Neural cell (in vitro differentiated cells): ENCODE results near the gene NSG2. TPM values are rescaled to one million over a fixed set of nuclear protein-coding genes. Genes with fewer than 3 reads are reported as not detected.

Experiments
- H2AFZ ChIP-seq: fragments of 200-600, 300-800 bp; sonication (generic), shearing (Covaris generic); 2 replicates; pipeline ENCODE4 v1.6.0; 2014; ENCODE audit warnings: low read depth, mild to moderate bottlenecking, antibody characterized with exemption, low read length, moderate library complexity
- H3F3A ChIP-seq: fragments of 200-600 bp; shearing (Covaris generic); 2 replicates; pipeline ENCODE4 v1.6.1; 2016; ENCODE audit warnings: mild to moderate bottlenecking, moderate library complexity, mixed read lengths, antibody characterized with exemption, low read length; ENCODE audit not compliant: insufficient read depth, poor library complexity, severe bottlenecking
- H3K27ac ChIP-seq: fragments of 200-600, 300-800 bp; sonication (generic), shearing (Covaris generic); 2 replicates; pipeline ENCODE4 v1.5.1; 2014; ENCODE audit warnings: mild to moderate bottlenecking, low read length, moderate library complexity
- H3K27me3 ChIP-seq: fragments of 300-800, 200-600 bp; sonication (generic), shearing (Covaris generic); 2 replicates; pipeline ENCODE4 v1.6.0; 2014; ENCODE audit warnings: mild to moderate bottlenecking, low read depth, low read length, moderate library complexity; ENCODE audit not compliant: insufficient read depth
- H3K36me3 ChIP-seq: fragments of 300-800, 200-600 bp; sonication (generic), shearing (Covaris generic); 2 replicates; pipeline ENCODE4 v1.5.1; 2014; ENCODE audit warnings: mild to moderate bottlenecking, antibody characterized with exemption, low read length, moderate library complexity; ENCODE audit not compliant: insufficient read depth
- H3K4me2 ChIP-seq: fragments of 300-800, 200-600 bp; sonication (generic), shearing (Covaris generic); 2 replicates; pipeline ENCODE4 v1.6.0; 2014; ENCODE audit warnings: mild to moderate bottlenecking, low read length
- H3K4me3 ChIP-seq: fragments of 300-800, 200-600 bp; sonication (generic), shearing (Covaris generic); 2 replicates; pipeline ENCODE4 v1.5.1; 2014; ENCODE audit warnings: mild to moderate bottlenecking, low read length, moderate library complexity
- H3K79me2 ChIP-seq: fragments of 200-600 bp; shearing (Covaris generic); replicated peaks from 2 replicates; pipeline ENCODE4 v1.6.0; 2014; ENCODE audit warnings: mild to moderate bottlenecking, low read length, moderate library complexity; ENCODE audit not compliant: insufficient read depth
- H3K9ac ChIP-seq: fragments of 300-800, 200-600 bp; sonication (generic), shearing (Covaris generic); 2 replicates; pipeline ENCODE4 v1.6.1; 2016; ENCODE audit warnings: mild to moderate bottlenecking, low read length, mixed read lengths
- H3K9me2 ChIP-seq: fragments of 200-600 bp; shearing (Covaris generic); 2 replicates; pipeline ENCODE4 v1.6.1; 2016; ENCODE audit warnings: mild to moderate bottlenecking, low read length, mixed read lengths; ENCODE audit not compliant: insufficient read depth
- H3K9me3 ChIP-seq: fragments of 200-600, 300-800 bp; sonication (generic), shearing (Covaris generic); 2 replicates; pipeline ENCODE4 v1.6.1; 2016; ENCODE audit warnings: mild to moderate bottlenecking, mixed run types, low read length, moderate library complexity, mixed read lengths
- H4K20me1 ChIP-seq: fragments of 200-600 bp; shearing (Covaris generic); 2 replicates; pipeline ENCODE4 v1.6.1; 2016; ENCODE audit warnings: mild to moderate bottlenecking, mixed run types; ENCODE audit not compliant: insufficient read depth
- CTCF ChIP-seq: fragments of 450-650 bp; IDR thresholded peaks from 2 replicates; pipeline ENCODE4 v1.5.1; 2014; ENCODE audit warnings: antibody characterized with exemption, mild to moderate bottlenecking, moderate library complexity; ENCODE audit not compliant: poor library complexity, severe bottlenecking
- EP300 ChIP-seq: fragments of 450-650 bp; conservative IDR thresholded peaks from 2 replicates; pipeline ENCODE4 v1.6.1; 2014; ENCODE audit warnings: antibody characterized with exemption, mild to moderate bottlenecking, moderate library complexity; ENCODE audit not compliant: poor library complexity, severe bottlenecking
- EZH2 ChIP-seq: fragments of 200-600, 300-800 bp; shearing (Covaris generic), sonication (generic); IDR thresholded peaks from 2 replicates; pipeline ENCODE4 v1.6.1; 2014; ENCODE audit warnings: antibody characterized with exemption, low read length, borderline replicate concordance, mild to moderate bottlenecking; ENCODE audit not compliant: insufficient read depth, poor library complexity, severe bottlenecking
- MXI1 ChIP-seq: fragments of 450-650 bp; conservative IDR thresholded peaks from 2 replicates; pipeline ENCODE4 v1.6.1; 2014; ENCODE audit warnings: antibody characterized with exemption, mild to moderate bottlenecking; ENCODE audit not compliant: poor library complexity, severe bottlenecking
- POLR2AphosphoS5 ChIP-seq: IDR thresholded peaks from 2 replicates; pipeline ENCODE4 v1.6.1; 2012
- RAD21 ChIP-seq: fragments of 450-650 bp; conservative IDR thresholded peaks from 2 replicates; pipeline ENCODE4 v1.6.1; 2014; ENCODE audit warnings: antibody characterized with exemption, mild to moderate bottlenecking, moderate library complexity
- REST ChIP-seq: IDR thresholded peaks from 2 replicates; pipeline ENCODE4 v1.6.1; 2012; ENCODE audit warnings: borderline replicate concordance
- SMC3 ChIP-seq: fragments of 450-650 bp; conservative IDR thresholded peaks from 2 replicates; pipeline ENCODE4 v1.6.1; 2014; ENCODE audit warnings: antibody characterized with exemption, mild to moderate bottlenecking, moderate library complexity; ENCODE audit not compliant: poor library complexity
- TAF1 ChIP-seq: IDR thresholded peaks from 2 replicates; pipeline ENCODE4 v1.6.1; 2012; ENCODE audit warnings: low read depth
- polyA plus RNA-seq: library from polyadenylated mRNA; depleted of rRNA; stranded (reverse); fragments of >200 nt; gene quantifications from 2 replicates; pipeline ENCODE4 v1.2.3, GENCODE V29; 2014

NSG2 gene
- polyA plus RNA-seq, 1 donor from 2014 or later = 1,761 TPM

DNA sequence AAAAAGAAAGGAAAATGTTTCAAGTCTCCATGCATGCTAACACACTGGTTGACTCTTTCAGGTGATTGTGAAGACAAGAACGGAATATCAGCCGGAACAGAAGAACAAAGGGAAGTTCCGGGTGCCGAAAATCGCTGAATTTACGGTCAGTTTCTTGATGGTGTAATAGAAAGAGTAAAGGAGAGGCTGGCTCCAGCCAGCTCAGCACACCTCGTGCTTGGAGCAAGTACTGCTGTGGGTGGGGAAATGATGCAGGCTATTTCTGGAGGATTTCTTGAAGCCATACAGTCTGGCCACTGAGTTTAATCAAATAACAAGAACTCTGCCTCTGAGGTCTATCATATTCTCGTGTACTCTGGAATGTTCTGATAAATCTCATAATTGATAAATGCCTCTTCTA lies 18.7 kb downstream of the NSG2 start:
- no peaks in the 10 kb centered on the region for H3K27me3 ChIP-seq
- no peaks in the 10 kb centered on the region for H3K9me3 ChIP-seq
- H3K9me2 ChIP-seq = no peaks in the 10 kb centered on the region
- no peak overlapping the region for H3K27ac ChIP-seq
- peaks cover 4% of the 10 kb centered on the region for H4K20me1 ChIP-seq
- H3K36me3 ChIP-seq = peaks cover 32% of the 10 kb centered on the region
- no peak overlapping the region for H3K4me3 ChIP-seq
- no peak overlapping the region for H2AFZ ChIP-seq
- TF ChIP-seq CTCF = no peak
- no peak for TF ChIP-seq EP300
- no peaks in the 10 kb centered on the region for H3F3A ChIP-seq
- H3K79me2 ChIP-seq = peaks cover 40% of the 10 kb centered on the region
- no peak overlapping the region for H3K9ac ChIP-seq
- no peak overlapping the region for H3K4me2 ChIP-seq

DNA sequence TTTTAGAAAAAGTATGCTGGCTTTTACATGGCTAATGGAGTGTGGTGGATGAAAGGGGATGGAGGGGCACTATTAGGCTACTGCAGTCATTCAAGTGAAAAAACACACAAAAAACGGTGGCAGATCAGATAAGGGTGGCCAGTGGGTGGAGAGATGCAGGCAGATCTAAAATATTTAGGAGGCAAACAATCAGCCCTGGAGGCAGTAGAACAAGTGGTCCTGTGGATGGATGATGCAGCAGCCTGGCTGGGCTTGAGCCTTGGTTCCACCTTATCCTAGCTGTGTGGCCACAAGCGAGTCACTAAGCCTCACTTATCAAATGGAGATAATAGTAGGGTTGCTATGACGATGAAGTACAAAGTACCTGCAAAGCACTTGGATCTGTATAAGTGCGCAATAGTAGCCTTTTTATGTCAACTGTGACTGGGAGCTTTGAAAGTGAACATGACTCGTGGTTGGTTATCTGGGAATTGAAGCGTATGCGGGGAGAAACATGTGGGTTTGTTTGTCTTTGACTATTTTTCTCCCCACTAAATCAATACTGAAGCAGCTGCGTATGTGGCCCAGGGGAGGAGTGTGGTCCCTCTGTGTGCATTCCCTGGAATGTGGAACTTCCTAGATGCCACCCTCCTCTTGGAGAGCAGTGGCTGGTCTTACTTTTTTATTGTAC lies 20.2 kb downstream of the NSG2 start:
- H3K4me2 ChIP-seq = no peak overlapping the region
- no peak overlapping the region for H3K27ac ChIP-seq
- peaks cover 31% of the 10 kb centered on the region for H3K36me3 ChIP-seq
- no peak overlapping the region for H3K4me3 ChIP-seq
- H3F3A ChIP-seq = no peaks in the 10 kb centered on the region
- TF ChIP-seq EP300 (no peak), RAD21 (no peak), REST (no peak), SMC3 (no peak), POLR2AphosphoS5 (no peak), CTCF (no peak), EZH2 (no peak), TAF1 (no peak), MXI1 (no peak)
- H3K9me2 ChIP-seq = no peaks in the 10 kb centered on the region
- peaks cover 8% of the 10 kb centered on the region for H4K20me1 ChIP-seq
- no peak overlapping the region for H3K9ac ChIP-seq
- H3K9me3 ChIP-seq = no peaks in the 10 kb centered on the region
- H3K79me2 ChIP-seq = peaks cover 36% of the 10 kb centered on the region
- H3K27me3 ChIP-seq = no peaks in the 10 kb centered on the region
- H2AFZ ChIP-seq = no peak overlapping the region
